ENCODE results near the gene SDCBP2. TPM values are rescaled to one million over a fixed set of nuclear protein-coding genes. Genes with fewer than 3 reads are reported as not detected.

Gene SDCBP2
- total RNA-seq, 4 donors from 2014 or later: 2.3 to 12.1 (median 6.6) TPM

DNA sequence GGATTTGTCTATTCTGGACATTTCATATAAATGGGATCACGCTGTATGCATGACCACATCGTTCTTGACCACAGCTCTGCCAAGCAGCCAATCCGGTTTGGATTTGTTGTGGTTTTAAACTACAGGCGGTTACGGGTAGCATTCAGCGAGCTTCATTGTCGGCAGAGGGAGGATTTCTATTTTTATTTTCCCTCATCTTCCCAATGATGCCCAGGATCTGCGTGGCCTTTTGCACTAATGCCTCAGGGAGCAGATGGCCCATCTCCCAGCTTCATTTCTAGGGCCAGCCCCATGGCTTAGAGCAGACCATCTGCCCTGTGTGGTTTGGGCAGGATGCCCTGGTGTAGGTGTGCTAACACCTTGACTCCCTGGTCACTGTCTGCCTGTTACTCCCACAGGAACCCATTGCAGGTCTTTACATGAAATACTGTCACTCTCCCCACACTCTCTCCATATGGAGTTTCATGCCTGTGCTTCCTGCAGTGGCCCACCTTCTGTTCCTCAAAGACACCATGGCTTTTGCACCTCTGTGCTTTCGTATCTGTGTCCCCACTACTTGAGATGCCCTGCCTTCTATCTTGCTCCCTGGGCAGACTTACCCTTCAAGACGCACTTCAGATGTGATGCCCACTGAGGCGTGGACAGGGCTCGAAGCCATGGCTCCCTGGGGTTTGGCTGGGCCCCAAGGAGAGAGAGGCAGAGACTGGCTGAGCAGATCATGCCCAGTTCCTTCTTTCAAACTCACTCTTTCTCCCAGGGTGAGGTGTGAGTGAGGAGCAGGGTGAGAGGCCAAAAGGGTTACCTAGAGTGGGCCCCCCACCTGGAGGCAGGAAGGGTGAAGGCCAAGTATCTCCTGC lies 26.0 kb downstream of the SDCBP2 start:
- TF ChIP-seq, protein P1, sequence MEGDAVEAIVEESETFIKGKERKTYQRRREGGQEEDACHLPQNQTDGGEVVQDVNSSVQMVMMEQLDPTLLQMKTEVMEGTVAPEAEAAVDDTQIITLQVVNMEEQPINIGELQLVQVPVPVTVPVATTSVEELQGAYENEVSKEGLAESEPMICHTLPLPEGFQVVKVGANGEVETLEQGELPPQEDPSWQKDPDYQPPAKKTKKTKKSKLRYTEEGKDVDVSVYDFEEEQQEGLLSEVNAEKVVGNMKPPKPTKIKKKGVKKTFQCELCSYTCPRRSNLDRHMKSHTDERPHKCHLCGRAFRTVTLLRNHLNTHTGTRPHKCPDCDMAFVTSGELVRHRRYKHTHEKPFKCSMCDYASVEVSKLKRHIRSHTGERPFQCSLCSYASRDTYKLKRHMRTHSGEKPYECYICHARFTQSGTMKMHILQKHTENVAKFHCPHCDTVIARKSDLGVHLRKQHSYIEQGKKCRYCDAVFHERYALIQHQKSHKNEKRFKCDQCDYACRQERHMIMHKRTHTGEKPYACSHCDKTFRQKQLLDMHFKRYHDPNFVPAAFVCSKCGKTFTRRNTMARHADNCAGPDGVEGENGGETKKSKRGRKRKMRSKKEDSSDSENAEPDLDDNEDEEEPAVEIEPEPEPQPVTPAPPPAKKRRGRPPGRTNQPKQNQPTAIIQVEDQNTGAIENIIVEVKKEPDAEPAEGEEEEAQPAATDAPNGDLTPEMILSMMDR (IDR thresholded peaks at IDR 0.05; ENCODE audit: low read depth): no peak

DNA sequence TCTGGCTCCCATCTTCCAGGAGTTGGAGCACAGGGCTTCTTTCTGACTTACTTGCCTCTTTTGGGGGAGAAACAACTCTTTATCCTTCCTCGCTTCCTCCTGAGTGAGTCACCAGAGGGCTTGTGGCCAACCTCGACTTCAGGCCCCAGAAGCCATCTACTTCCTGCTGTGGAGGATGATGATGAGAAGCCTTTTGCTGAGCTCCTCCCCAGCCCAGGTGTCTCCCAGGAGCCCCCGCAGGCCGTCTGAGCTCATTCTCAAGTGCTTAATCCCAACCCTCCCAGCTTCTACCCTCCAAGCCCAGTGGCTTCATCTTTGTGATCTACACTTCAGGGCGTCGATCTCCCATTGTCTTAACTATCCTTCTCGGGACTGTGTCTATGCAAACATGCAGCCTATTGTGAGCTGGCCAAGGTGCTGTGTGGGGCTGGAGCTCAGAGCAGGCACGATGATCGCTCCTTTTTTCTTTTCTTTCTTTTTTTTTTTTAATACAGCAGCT lies 27.9 kb downstream of the SDCBP2 start:
- TF ChIP-seq, protein P1 (IDR thresholded peaks at IDR 0.05; ENCODE audit: low read depth): no peak

DNA sequence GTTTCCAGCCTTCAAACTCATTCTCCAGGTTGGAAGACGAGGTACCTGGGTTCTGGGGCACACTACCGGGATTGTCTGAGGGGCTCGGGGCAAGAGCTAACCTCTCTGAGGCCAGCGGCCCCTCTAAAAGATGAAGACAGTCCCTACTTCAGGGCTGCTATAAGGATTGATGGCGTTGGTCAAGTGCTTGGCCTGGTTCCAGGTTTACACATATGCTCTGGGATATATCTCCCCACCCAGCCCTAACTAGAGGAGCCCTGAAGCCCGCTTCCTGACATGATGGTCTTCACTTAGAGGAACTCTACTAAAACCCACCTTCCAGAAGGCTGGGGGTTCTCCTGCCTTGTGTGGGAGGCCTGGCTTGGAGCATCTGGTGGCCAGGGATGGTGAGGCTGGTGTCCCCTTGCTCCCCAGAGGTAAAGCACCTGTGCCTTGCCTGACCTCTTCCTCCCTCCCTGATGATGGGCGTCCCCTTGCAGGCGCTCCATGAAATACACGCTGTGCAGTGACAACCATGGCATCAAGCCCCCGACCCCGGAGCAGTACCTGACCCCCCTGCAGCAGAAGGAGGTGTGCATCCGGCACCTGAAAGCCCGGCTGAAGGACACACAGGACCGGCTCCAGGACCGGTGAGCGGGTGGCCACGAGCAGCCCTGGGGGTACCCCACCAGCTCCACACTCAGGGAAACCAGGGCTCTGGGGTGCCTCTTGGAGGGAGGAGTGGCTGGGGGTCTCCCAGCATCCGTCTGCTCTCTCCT lies 28.7 kb downstream of the SDCBP2 start:
- TF ChIP-seq, protein P1 (IDR thresholded peaks at IDR 0.05; ENCODE audit: low read depth): no peak

DNA sequence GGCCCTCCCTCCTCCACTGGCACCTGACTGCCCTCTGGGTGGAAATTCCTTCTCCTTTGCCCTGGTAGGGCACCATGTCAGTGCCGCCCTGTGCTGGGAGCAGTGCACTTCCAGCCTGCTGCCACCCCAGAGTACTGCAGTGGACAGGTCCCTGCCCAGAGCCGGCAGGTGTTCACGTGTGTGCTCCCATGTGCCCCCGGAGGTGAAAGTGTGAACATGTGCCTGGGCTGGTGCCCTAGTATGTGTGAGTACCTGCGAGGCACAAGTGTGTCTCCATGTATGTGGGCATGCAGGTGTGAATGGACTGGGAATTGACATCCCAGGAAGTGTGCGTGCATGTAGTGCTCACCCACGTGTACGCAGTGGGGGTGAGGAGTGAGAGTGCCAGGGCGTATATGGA lies 29.4 kb downstream of the SDCBP2 start:
- TF ChIP-seq, protein P1 (IDR thresholded peaks at IDR 0.05; ENCODE audit: low read depth): no peak

DNA sequence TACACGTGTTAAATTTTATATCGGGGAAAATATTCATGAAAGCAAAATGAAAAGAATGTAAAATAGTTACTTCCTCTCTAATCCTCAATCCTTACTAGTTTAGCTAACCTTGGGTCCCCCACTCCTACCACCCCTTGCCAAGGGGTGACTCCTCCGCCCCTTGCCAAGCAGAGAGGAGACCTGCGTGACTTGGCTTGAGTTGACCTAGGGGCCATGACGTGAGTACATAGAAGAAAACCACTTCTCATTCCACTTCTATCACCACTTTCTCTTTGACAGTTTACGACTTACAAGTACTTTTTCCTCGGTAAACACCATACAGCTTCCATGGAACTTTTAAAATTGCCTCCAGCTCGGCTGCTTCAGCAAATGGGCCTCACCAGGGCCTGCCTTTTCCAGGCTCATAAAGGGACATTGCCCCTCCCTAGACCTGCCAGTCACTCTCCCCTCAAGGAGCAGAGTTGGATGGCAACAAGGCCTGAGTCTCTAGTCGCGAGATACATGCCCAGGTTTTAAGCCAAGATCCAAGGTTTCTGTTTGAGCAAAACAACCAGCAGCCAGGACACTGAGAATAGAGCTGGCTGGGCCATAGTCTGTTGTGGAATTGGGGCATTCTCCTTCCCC lies 29.9 kb downstream of the SDCBP2 start:
- TF ChIP-seq, protein P1 (IDR thresholded peaks at IDR 0.05; ENCODE audit: low read depth): no peak

DNA sequence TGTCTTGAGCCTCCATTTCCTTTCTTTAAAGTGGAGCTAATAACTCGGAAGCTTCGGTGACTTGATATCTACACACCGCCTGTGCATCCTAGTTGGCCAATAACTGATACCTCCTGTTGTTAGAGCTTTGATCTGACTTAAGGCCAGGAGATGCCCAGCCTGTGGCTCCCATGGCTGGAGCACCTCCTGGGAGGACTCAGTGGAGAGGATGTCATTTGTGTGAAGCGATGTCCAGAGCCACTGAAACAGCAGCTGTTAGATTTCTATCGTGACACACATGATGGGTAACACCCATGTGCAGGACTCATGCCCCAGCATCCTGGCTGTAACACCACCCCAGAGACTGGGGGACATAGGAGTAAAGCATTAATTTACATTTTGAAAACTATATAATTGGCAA lies 30.8 kb downstream of the SDCBP2 start:
- TF ChIP-seq, protein P1 (IDR thresholded peaks at IDR 0.05; ENCODE audit: low read depth): no peak

DNA sequence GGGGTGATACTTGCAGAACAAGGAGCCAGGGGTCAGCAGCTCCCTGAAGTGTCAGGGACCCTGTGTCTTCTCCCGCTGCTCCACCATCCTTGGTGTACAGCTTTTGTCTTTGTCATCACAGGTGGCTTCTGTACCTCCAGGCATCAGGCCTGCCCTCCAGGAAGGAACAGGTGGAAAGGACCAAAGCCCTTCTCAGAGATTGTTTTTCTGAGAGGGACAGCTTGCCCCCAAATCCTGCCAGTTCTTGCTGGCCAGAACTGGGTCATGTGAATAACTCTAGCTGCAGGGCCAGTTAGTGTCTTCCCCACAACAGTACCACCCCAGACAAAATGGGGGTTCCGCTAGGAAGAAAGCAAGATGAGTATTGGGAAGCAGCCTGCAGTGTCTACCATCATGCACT lies 31.5 kb downstream of the SDCBP2 start:
- TF ChIP-seq, protein P1 (IDR thresholded peaks at IDR 0.05; ENCODE audit: low read depth): no peak

Data from subcutaneous adipose tissue (tissue), 4 donors.